Endothelial cell of umbilical vein (primary cell): ENCODE data around the gene LGALS12. TPM values are rescaled to one million over a fixed set of nuclear protein-coding genes. Genes with fewer than 3 reads are reported as not detected.

Source experiments
- BruUV-seq: library from RNA; stranded (reverse); fragments of 400-500 nt; replicated peaks from 2 replicates; lab custom pipeline; 2021; lab: Mats Ljungman, UMichigan
- CTCF ChIA-PET: fragments of 300-600, 350-600 bp; sonication (Branson Sonifier 250); formaldehyde crosslinking; loops from one replicate; lab custom pipeline; 2021; ENCODE audit warnings: antibody characterized with exemption, inconsistent platforms; lab: Charles Lee
- POLR2A ChIA-PET: fragments of 300-600, 350-600 bp; sonication (Branson Sonifier 250); formaldehyde crosslinking; loops from one replicate; lab custom pipeline; 2021; ENCODE audit warnings: antibody characterized with exemption, inconsistent platforms; lab: Charles Lee
- DNase-seq: peaks from one replicate; pipeline ENCODE4 v3.0.0-alpha.2; 2011; ENCODE audit warnings: low read depth, low spot score
- FAIRE-seq: peaks from 2 replicates; lab custom pipeline; 2011; peaks lifted over from hg19 to GRCh38; lab: Jason Lieb, UNC
- H2AFZ ChIP-seq: 2 replicates; pipeline ENCODE4 v1.6.0; 2012; ENCODE audit warnings: low read depth, low read length, control low read depth, inconsistent platforms
- H3K27ac ChIP-seq: 2 replicates; pipeline ENCODE4 v1.5.1; 2011; ENCODE audit warnings: low read depth, mild to moderate bottlenecking, control low read depth, low read length, moderate library complexity; ENCODE audit not compliant: insufficient read depth
- H3K27me3 ChIP-seq, 2 experiments: 2 replicates each; pipeline versions ENCODE4 v1.6.0 to v1.6.1; 2011; ENCODE audit warnings: low read length in 2 of 2, mixed read lengths in 1 of 2; ENCODE audit not compliant: control insufficient read depth in 2 of 2, insufficient read depth in 2 of 2
- H3K36me3 ChIP-seq, 2 experiments: 2 replicates in 1 of 2; 3 replicates in 1 of 2; pipeline ENCODE4 v1.5.1; 2011; ENCODE audit warnings: low read length in 2 of 2, mild to moderate bottlenecking in 1 of 2, moderate library complexity in 1 of 2; ENCODE audit not compliant: control insufficient read depth in 2 of 2, insufficient read depth in 2 of 2; ENCODE audit errors: extremely low read depth in 1 of 2
- H3K4me1 ChIP-seq: 3 replicates; pipeline ENCODE4 v1.5.1; 2011; ENCODE audit warnings: mild to moderate bottlenecking, low read length; ENCODE audit not compliant: control insufficient read depth, insufficient read depth; ENCODE audit errors: extremely low read depth
- H3K4me2 ChIP-seq: 2 replicates; pipeline ENCODE4 v1.6.1; 2011; ENCODE audit warnings: low read length, control low read depth, mixed read lengths; ENCODE audit not compliant: insufficient read depth
- H3K4me3 ChIP-seq, 3 experiments: fragments of 200-600 bp in 1 of 3; sonication (generic), shearing (Covaris generic) in 1 of 3; replicated peaks in 1 of 3; 2 replicates each; pipeline ENCODE4 v1.5.1; 2011 to 2016; ENCODE audit warnings: control low read depth in 3 of 3, low read length in 3 of 3, mild to moderate bottlenecking in 2 of 3, inconsistent platforms in 1 of 3, low read depth in 1 of 3, moderate library complexity in 1 of 3; ENCODE audit not compliant: insufficient read depth in 1 of 3
- H3K79me2 ChIP-seq: 2 replicates; pipeline ENCODE4 v1.6.0; 2012; ENCODE audit warnings: low read length, inconsistent platforms; ENCODE audit not compliant: control insufficient read depth, insufficient read depth
- H3K9ac ChIP-seq: replicated peaks from 2 replicates; pipeline ENCODE3; 2011; ENCODE audit warnings: low read length, control low read depth; ENCODE audit not compliant: insufficient read depth; ENCODE audit errors: extremely low read depth
- H3K9me1 ChIP-seq: replicated peaks from 3 replicates; pipeline ENCODE4 v1.6.0; 2011; ENCODE audit warnings: mild to moderate bottlenecking, low read length; ENCODE audit not compliant: control insufficient read depth, insufficient read depth; ENCODE audit errors: extremely low read depth
- H3K9me3 ChIP-seq: replicated peaks from 2 replicates; pipeline ENCODE4 v1.5.1; 2012; ENCODE audit warnings: low read length, inconsistent platforms; ENCODE audit not compliant: control insufficient read depth, insufficient read depth
- H4K20me1 ChIP-seq: replicated peaks from 2 replicates; pipeline ENCODE3; 2011; ENCODE audit warnings: mild to moderate bottlenecking, low read length; ENCODE audit not compliant: control insufficient read depth, insufficient read depth; ENCODE audit errors: extremely low read depth
- EZH2 ChIP-seq: IDR thresholded peaks from 2 replicates; pipeline ENCODE4 v1.6.1; 2012; ENCODE audit warnings: borderline replicate concordance, low read depth, mild to moderate bottlenecking, moderate library complexity, low read length, inconsistent platforms; ENCODE audit not compliant: severe bottlenecking
- FOS ChIP-seq: IDR thresholded peaks from 2 replicates; pipeline ENCODE4 v1.6.1; 2011; ENCODE audit warnings: mild to moderate bottlenecking, low read length, moderate library complexity, borderline replicate concordance; ENCODE audit not compliant: insufficient read depth
- GATA2 ChIP-seq: IDR thresholded peaks from 2 replicates; pipeline ENCODE4 v1.7.0; 2011; ENCODE audit warnings: low read depth, mild to moderate bottlenecking, moderate library complexity, mixed read lengths, low read length; ENCODE audit not compliant: insufficient read length, insufficient read depth
- JUN ChIP-seq: IDR thresholded peaks from 2 replicates; pipeline ENCODE4 v1.6.1; 2011; ENCODE audit warnings: borderline replicate concordance, low read depth; ENCODE audit not compliant: insufficient read length, insufficient read depth
- MYC ChIP-seq: IDR thresholded peaks from one replicate; pipeline ENCODE4 v1.6.1; 2011; ENCODE audit warnings: mild to moderate bottlenecking, low read depth, low read length
- POLR2A ChIP-seq: IDR thresholded peaks from 2 replicates; pipeline ENCODE4 v1.6.1; 2012; ENCODE audit warnings: low read depth, mild to moderate bottlenecking, control low read depth, low read length
- POLR2AphosphoS5 ChIP-seq: IDR thresholded peaks from 2 replicates; pipeline ENCODE4 v1.6.1; 2012; ENCODE audit warnings: low read depth, mild to moderate bottlenecking, control low read depth, low read length, moderate library complexity; ENCODE audit not compliant: insufficient read depth
- dilution Hi-C: fragments of 300-500 bp; cut with MboI; formaldehyde crosslinking; loops from one replicate; pipeline ENCODE4 v1.15.0; 2019; ENCODE audit warnings: low sequenced_read_pairs; ENCODE audit not compliant: extremely low pct_ligation_motif_present
- intact Hi-C: fragments of 100-400 bp; cut with micrococcal nuclease; formaldehyde crosslinking; loops from one replicate; pipeline ENCODE4 v1.10.0; 2022
- polyA plus RNA-seq, 4 experiments: library from polyadenylated mRNA; depleted of rRNA in 3 of 4; stranded (reverse) in 3 of 4; unstranded in 1 of 4; fragments of >200 nt; gene quantifications; 2 replicates each; pipeline versions ENCODE4 v1.2.1 to v1.2.3, GENCODE V29; 2011 to 2012; ENCODE audit warnings: missing spikeins in 1 of 4
- total RNA-seq: library from RNA; stranded (reverse); gene quantifications from 2 replicates; pipeline ENCODE4 v1.2.3, GENCODE V29; 2021
- TF ChIP-seq, protein P1 (sequence below): IDR thresholded peaks from 2 replicates; pipeline ENCODE4 v1.6.1; 2011; ENCODE audit not compliant: insufficient read depth, insufficient read length
- TF ChIP-seq, protein P2 (sequence below), 2 donors: IDR thresholded peaks; 1 replicate in 1 of 2; 2 replicates in 1 of 2; pipeline ENCODE4 v1.5.1; 2011; ENCODE audit warnings: low read length in 2 of 2, mild to moderate bottlenecking in 2 of 2, moderate library complexity in 2 of 2, control low read depth in 1 of 2, inconsistent platforms in 1 of 2, low read depth in 1 of 2; ENCODE audit not compliant: insufficient read depth in 1 of 2; ENCODE audit errors: extremely low read depth in 1 of 2

The LGALS12 gene
- total and polyA plus RNA-seq, 2 donors (not counting 3 experiments of a cell fraction or from before 2014, with no cell fraction given) = not detected

DNA sequence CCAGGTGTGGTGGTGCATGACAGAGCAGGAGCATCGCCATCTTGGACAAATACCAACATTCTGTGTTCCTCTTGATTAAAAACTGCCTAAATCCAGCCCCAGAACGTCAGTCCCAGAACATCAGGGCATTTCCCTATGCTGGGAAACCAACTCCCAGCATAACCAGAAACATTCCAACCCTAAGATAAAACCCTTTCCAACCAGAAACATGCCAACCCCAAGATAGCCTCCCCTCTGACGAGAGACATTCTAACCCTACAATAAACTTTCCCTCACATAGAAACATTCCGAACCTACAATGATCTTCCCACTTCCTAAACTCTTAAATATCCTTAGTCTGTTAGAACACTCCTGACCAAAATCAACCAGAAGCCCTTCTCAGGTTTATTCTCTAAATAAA, 42.3 kb downstream of the LGALS12 start:
- Histone ChIP-seq H3K4me3 (no peak overlapping the region), H4K20me1 (no peaks in the 10 kb centered on the region), H3K27ac (no peak overlapping the region), H3K9me3 (no peaks in the 10 kb centered on the region), H3K4me2 (no peak overlapping the region), H3K4me1 (no peaks in the 10 kb centered on the region), H3K9ac (no peak overlapping the region), H3K27me3 (peaks cover 0 to 3% of the 10 kb centered on the region in 2 experiments), H3K79me2 (no peaks in the 10 kb centered on the region), H3K9me1 (no peaks in the 10 kb centered on the region), H3K36me3 (no peaks in the 10 kb centered on the region), H2AFZ (no peak overlapping the region)
- BruUV-seq = no TSS peak
- TF ChIP-seq POLR2AphosphoS5 = no peak
- DNase-seq = no peak
- no peak for FAIRE-seq
- ChIA-PET POLR2A (no interaction called here), CTCF (no interaction called here)
- dilution Hi-C loops = no loop called here
- intact Hi-C loops = no loop called here

DNA sequence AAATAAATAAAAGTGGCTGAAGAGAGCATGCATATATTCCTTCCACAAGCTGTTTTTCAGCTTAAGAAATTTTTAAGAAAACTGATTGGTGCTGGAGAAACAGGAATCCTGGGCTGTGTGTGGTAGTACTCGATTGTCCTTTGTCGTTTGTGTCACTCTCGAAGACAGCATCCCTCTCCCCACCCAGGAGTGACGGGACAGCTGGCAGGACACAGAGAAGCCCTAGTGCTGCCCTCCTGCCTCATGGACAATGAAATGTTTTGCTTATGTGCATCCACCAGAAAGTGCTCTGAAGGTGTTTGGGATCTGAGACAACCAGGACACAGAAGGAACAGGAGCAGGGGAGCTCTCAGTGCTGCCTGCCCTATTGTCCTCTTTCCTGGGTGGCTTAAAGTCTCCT, 43.5 kb downstream of the LGALS12 start:
- no peak overlapping the region for H2AFZ ChIP-seq
- CTCF ChIA-PET = interaction anchor here (1.6 kb wide), 1 partner anchor 26 kb away, joined by 3 read pairs; no protein-coding TSS in a partner anchor
- POLR2A ChIA-PET = no interaction called here
- H3K9ac ChIP-seq = no peak overlapping the region
- TF ChIP-seq GATA2 = no peak
- TF ChIP-seq, protein P1, sequence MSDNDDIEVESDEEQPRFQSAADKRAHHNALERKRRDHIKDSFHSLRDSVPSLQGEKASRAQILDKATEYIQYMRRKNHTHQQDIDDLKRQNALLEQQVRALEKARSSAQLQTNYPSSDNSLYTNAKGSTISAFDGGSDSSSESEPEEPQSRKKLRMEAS = no peak
- TF ChIP-seq, protein P2, sequence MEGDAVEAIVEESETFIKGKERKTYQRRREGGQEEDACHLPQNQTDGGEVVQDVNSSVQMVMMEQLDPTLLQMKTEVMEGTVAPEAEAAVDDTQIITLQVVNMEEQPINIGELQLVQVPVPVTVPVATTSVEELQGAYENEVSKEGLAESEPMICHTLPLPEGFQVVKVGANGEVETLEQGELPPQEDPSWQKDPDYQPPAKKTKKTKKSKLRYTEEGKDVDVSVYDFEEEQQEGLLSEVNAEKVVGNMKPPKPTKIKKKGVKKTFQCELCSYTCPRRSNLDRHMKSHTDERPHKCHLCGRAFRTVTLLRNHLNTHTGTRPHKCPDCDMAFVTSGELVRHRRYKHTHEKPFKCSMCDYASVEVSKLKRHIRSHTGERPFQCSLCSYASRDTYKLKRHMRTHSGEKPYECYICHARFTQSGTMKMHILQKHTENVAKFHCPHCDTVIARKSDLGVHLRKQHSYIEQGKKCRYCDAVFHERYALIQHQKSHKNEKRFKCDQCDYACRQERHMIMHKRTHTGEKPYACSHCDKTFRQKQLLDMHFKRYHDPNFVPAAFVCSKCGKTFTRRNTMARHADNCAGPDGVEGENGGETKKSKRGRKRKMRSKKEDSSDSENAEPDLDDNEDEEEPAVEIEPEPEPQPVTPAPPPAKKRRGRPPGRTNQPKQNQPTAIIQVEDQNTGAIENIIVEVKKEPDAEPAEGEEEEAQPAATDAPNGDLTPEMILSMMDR (IDR thresholded peaks at IDR 0.05; ENCODE audit: extremely low read depth in 1 of 2, insufficient read depth in 1 of 2, low read depth in 1 of 2, low read length in 2 of 2) = no peak
- no peak for TF ChIP-seq MYC
- TF ChIP-seq JUN = no peak
- no peak for TF ChIP-seq POLR2AphosphoS5
- no peak for TF ChIP-seq POLR2A
- no peak for TF ChIP-seq FOS
- TF ChIP-seq EZH2 = no peak
- FAIRE-seq = no peak
- DNase-seq = no peak
- H3K4me3 ChIP-seq = no peak overlapping the region
- no TSS peak for BruUV-seq
- no peaks in the 10 kb centered on the region for H3K9me3 ChIP-seq
- dilution Hi-C loops (no loop called here), intact Hi-C loops (no loop called here)
- no peaks in the 10 kb centered on the region for H3K79me2 ChIP-seq
- H3K9me1 ChIP-seq = no peaks in the 10 kb centered on the region
- H3K4me1 ChIP-seq = no peaks in the 10 kb centered on the region
- H3K4me2 ChIP-seq = no peak overlapping the region
- H3K27me3 ChIP-seq = peaks cover 0 to 3% of the 10 kb centered on the region in 2 experiments
- H3K27ac ChIP-seq = no peak overlapping the region
- H3K36me3 ChIP-seq = no peaks in the 10 kb centered on the region
- H4K20me1 ChIP-seq = no peaks in the 10 kb centered on the region
